ENCODE results near the gene IL20.

DNA sequence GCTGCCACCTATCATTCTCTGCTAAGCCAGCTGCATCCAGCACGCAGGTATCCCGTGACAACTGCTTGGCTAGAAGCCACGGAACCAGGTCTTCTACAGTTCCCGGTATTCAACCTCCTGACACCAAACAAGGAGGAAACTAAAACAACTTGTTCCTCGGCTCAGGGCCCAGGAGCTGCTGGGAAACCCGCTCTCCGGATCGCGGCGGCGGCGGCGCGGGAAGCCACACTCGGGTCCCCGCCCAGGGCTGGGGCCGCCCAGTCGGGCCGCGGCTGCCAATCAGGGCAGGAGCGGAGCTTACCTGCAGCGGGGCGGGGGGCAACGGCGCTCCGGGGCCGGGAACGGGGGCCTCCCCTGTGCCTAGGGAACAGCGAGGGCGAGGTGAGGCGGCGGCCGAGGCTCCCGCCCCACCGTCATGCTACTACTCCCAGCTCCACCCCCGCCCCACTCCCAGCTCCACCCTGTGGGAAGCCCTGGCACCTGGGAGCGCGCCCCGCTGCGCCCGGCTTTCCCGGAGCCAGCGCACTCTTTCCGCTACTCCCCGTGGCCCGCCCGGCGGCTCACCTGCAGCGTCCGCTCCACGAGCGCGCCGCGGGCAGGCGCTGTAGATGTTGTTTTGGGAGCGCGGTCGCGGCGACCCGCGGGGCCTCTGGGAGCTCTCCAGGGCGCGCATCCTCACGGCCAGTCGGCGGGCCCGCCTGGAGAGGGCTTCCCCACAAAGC is 43.9 kb downstream of the IL20 start:
- TF ChIP-seq, protein P1, sequence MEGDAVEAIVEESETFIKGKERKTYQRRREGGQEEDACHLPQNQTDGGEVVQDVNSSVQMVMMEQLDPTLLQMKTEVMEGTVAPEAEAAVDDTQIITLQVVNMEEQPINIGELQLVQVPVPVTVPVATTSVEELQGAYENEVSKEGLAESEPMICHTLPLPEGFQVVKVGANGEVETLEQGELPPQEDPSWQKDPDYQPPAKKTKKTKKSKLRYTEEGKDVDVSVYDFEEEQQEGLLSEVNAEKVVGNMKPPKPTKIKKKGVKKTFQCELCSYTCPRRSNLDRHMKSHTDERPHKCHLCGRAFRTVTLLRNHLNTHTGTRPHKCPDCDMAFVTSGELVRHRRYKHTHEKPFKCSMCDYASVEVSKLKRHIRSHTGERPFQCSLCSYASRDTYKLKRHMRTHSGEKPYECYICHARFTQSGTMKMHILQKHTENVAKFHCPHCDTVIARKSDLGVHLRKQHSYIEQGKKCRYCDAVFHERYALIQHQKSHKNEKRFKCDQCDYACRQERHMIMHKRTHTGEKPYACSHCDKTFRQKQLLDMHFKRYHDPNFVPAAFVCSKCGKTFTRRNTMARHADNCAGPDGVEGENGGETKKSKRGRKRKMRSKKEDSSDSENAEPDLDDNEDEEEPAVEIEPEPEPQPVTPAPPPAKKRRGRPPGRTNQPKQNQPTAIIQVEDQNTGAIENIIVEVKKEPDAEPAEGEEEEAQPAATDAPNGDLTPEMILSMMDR (IDR thresholded peaks at IDR 0.05): no peak
- TF ChIP-seq POLR2AphosphoS2 (conservative IDR thresholded peaks at IDR 0.05; ENCODE audit: low read length) (no peak), RNF2 (IDR thresholded peaks at IDR 0.05; ENCODE audit: borderline replicate concordance, low read depth) (no peak), HDAC2 (IDR thresholded peaks at IDR 0.05) (0 out of 2 replicates have a peak, but pooled peaks have one; percentile 25), PHF8 (IDR thresholded peaks at IDR 0.05; ENCODE audit: borderline replicate concordance, low read depth) (no peak), CHD2 (IDR thresholded peaks at IDR 0.05; ENCODE audit: low read length, partially characterized antibody) (no peak), TP53 (CRISPR knock-in tag; IDR thresholded peaks at IDR 0.05) (no peak), POLR2A (IDR thresholded peaks at IDR 0.05; ENCODE audit: low read length) (no peak)
- TF ChIP-seq, protein P2, sequence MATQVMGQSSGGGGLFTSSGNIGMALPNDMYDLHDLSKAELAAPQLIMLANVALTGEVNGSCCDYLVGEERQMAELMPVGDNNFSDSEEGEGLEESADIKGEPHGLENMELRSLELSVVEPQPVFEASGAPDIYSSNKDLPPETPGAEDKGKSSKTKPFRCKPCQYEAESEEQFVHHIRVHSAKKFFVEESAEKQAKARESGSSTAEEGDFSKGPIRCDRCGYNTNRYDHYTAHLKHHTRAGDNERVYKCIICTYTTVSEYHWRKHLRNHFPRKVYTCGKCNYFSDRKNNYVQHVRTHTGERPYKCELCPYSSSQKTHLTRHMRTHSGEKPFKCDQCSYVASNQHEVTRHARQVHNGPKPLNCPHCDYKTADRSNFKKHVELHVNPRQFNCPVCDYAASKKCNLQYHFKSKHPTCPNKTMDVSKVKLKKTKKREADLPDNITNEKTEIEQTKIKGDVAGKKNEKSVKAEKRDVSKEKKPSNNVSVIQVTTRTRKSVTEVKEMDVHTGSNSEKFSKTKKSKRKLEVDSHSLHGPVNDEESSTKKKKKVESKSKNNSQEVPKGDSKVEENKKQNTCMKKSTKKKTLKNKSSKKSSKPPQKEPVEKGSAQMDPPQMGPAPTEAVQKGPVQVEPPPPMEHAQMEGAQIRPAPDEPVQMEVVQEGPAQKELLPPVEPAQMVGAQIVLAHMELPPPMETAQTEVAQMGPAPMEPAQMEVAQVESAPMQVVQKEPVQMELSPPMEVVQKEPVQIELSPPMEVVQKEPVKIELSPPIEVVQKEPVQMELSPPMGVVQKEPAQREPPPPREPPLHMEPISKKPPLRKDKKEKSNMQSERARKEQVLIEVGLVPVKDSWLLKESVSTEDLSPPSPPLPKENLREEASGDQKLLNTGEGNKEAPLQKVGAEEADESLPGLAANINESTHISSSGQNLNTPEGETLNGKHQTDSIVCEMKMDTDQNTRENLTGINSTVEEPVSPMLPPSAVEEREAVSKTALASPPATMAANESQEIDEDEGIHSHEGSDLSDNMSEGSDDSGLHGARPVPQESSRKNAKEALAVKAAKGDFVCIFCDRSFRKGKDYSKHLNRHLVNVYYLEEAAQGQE (IDR thresholded peaks at IDR 0.05): no peak
